ENCODE measurements around the gene GGT6. TPM values are rescaled to one million over a fixed set of nuclear protein-coding genes. Genes with fewer than 3 reads are reported as not detected.

The GGT6 gene
- total RNA-seq, 1 experiment from 2014 or later: not detected

DNA sequence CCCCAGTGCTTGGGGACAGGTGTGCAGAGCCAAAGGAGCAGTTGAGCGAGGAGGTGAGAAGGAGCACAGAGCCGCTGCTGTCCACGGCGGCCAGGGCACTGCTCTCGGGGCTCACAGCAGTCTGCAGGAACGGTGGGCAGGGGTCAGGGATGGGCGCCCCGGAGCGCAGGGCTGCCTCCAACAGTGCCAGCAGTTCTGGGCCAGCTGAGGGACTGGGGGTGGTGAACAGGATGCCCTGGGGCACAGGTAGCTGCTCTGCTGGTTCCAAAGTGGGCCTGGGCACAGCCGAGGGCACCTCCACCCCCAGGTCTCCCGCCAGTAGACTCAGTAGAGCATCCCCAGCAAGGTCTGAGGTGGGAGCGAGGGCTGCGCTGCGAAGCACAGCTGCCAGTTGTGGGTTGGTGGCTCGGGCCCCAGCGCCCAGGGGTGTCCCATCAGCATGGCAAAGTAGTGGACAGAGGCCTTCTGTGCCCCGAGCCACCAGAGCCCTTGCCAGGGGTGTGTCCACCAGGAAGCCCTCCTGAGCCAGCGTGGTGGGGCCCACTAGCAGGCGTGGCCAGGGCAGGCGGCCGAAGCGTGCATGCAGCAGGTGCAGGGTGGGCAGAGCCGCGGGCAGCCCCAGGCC lies 1.9 kb downstream of the GGT6 start:
- BruUV-seq (replicated peaks): no TSS peak
- Histone ChIP-seq H3K9ac (ENCODE audit: low read length) (no peak overlapping the region), H3K4me2 (ENCODE audit: low read length) (no peak overlapping the region), H3K4me1 (ENCODE audit: insufficient read depth, low read length) (peaks cover 5% of the 10 kb centered on the region; the same call in 1 of the 2 replicates), H4K20me1 (ENCODE audit: low read length) (no peaks in the 10 kb centered on the region), H3K4me3 (ENCODE audit: low read length) (no peak overlapping the region), H3K27ac (ENCODE audit: low read length) (no peak overlapping the region), H3K79me2 (ENCODE audit: low read length) (peaks cover 17% of the 10 kb centered on the region), H3K9me3 (ENCODE audit: low read length) (no peaks in the 10 kb centered on the region), H3K9me2 (replicated peaks; ENCODE audit: low read length) (no peaks in the 10 kb centered on the region), H3F3A (ENCODE audit: low read length, unreplicated experiment) (no peaks in the 10 kb centered on the region), H3K27me3 (ENCODE audit: low read length) (no peaks in the 10 kb centered on the region), H2AFZ (ENCODE audit: low read length) (no peak overlapping the region), H3K36me3 (ENCODE audit: low read depth, low read length) (peaks cover 3% of the 10 kb centered on the region; the same call in 1 of the 2 replicates)
- ChIA-PET POLR2A (ENCODE audit: unreplicated experiment) (no interaction called here), CTCF (no interaction called here)
- no peak for ATAC-seq
- intact Hi-C loops (cut with micrococcal nuclease): no loop called here
- no peak for DNase-seq
- no peak for TF ChIP-seq EZH2 (IDR thresholded peaks at IDR 0.05; ENCODE audit: low read length, unreplicated experiment)
- no peak for TF ChIP-seq EZH2phosphoT487 (IDR thresholded peaks at IDR 0.05; ENCODE audit: borderline replicate concordance, low read length)
- TF ChIP-seq, protein P1, sequence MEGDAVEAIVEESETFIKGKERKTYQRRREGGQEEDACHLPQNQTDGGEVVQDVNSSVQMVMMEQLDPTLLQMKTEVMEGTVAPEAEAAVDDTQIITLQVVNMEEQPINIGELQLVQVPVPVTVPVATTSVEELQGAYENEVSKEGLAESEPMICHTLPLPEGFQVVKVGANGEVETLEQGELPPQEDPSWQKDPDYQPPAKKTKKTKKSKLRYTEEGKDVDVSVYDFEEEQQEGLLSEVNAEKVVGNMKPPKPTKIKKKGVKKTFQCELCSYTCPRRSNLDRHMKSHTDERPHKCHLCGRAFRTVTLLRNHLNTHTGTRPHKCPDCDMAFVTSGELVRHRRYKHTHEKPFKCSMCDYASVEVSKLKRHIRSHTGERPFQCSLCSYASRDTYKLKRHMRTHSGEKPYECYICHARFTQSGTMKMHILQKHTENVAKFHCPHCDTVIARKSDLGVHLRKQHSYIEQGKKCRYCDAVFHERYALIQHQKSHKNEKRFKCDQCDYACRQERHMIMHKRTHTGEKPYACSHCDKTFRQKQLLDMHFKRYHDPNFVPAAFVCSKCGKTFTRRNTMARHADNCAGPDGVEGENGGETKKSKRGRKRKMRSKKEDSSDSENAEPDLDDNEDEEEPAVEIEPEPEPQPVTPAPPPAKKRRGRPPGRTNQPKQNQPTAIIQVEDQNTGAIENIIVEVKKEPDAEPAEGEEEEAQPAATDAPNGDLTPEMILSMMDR (conservative IDR thresholded peaks at IDR 0.05; ENCODE audit: low read depth, low read length): no peak

DNA sequence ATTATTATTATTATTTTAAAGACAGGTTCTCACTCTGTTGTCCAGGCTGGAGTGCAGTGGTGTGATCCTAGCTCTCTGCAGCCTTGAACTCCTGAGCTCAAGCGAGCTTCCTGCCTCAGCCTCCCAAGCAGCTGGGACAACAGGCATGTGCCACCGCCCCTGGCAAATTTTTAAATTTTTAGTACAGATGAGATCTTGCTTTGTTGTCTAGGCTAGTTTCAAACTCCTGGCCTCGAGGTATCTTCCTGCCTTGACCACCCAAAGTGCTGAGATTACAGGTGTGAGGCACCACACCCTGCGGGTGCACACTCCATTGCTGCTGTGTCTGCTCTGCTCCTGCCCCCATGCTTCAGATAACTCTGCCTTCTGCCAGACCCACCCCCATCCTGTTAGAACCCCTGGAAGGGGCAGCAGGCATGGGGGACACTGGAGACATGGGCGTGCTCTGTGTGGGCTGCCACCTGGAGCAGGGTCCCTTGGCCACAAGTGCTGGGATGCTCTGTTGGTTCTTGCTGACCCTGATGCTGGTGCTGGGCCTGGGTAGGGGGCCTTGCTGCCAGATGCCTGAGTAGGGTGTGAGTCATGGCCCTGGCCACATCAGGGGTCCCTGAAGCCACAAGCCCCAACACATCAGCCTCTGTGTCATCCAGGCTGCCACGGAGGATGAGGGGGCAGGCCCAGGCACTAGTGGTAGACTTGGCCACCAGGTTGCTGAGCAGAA lies 2.6 kb downstream of the GGT6 start:
- Histone ChIP-seq H3K9ac (ENCODE audit: low read length) (no peak overlapping the region), H3K4me1 (ENCODE audit: insufficient read depth, low read length) (peaks cover 9% of the 10 kb centered on the region; the same call in 1 of the 2 replicates), H3K4me2 (ENCODE audit: low read length) (no peak overlapping the region), H3K79me2 (ENCODE audit: low read length) (peaks cover 24% of the 10 kb centered on the region), H3K36me3 (ENCODE audit: low read depth, low read length) (peaks cover 9% of the 10 kb centered on the region; the same call in 1 of the 2 replicates), H3K9me3 (ENCODE audit: low read length) (no peaks in the 10 kb centered on the region), H3K9me2 (replicated peaks; ENCODE audit: low read length) (no peaks in the 10 kb centered on the region), H3K27me3 (ENCODE audit: low read length) (no peaks in the 10 kb centered on the region), H3K4me3 (ENCODE audit: low read length) (no peak overlapping the region), H2AFZ (ENCODE audit: low read length) (no peak overlapping the region), H4K20me1 (ENCODE audit: low read length) (no peaks in the 10 kb centered on the region), H3K27ac (ENCODE audit: low read length) (no peak overlapping the region), H3F3A (ENCODE audit: low read length, unreplicated experiment) (no peaks in the 10 kb centered on the region)
- intact Hi-C loops (cut with micrococcal nuclease): no loop called here
- ChIA-PET CTCF (no interaction called here), POLR2A (ENCODE audit: unreplicated experiment) (no interaction called here)
- no peak for TF ChIP-seq EZH2phosphoT487 (IDR thresholded peaks at IDR 0.05; ENCODE audit: borderline replicate concordance, low read length)
- TF ChIP-seq EZH2 (IDR thresholded peaks at IDR 0.05; ENCODE audit: low read length, unreplicated experiment): no peak
- TF ChIP-seq, protein P1 (conservative IDR thresholded peaks at IDR 0.05; ENCODE audit: low read depth, low read length): no peak
- BruUV-seq (replicated peaks): no TSS peak
- ATAC-seq (no peak), DNase-seq (no peak)

DNA sequence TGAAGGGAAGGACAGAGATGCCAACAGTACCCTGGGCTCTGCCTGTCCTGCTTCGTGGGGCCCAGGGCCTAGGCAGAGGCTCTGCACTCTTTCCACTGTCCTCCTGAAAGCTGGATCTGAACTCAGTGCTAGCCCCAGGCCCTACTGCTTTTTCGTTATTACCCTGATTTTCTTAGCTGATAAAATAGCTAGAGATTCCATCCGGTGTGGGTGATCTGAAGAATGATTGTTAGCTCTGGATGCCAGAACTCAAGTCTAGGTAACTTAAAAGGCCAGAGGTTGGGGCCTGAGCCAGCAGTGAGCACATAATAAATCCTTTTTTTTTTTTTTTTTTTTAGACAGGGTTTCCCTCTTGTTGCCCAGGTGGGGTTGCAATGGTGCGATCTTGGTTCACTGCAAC lies 3.4 kb downstream of the GGT6 start:
- no peaks in the 10 kb centered on the region for H3F3A ChIP-seq (ENCODE audit: low read length, unreplicated experiment)
- H3K9me3 ChIP-seq (ENCODE audit: low read length): no peaks in the 10 kb centered on the region
- intact Hi-C loops (cut with micrococcal nuclease): no loop called here
- no peak overlapping the region for H3K27ac ChIP-seq (ENCODE audit: low read length)
- H3K4me1 ChIP-seq (ENCODE audit: insufficient read depth, low read length): peaks cover 9% of the 10 kb centered on the region; the same call in 1 of the 2 replicates
- peaks cover 15% of the 10 kb centered on the region; the same call in 1 of the 2 replicates for H3K36me3 ChIP-seq (ENCODE audit: low read depth, low read length)
- no peaks in the 10 kb centered on the region for H4K20me1 ChIP-seq (ENCODE audit: low read length)
- H3K4me3 ChIP-seq (ENCODE audit: low read length): no peak overlapping the region
- no peak overlapping the region for H3K9ac ChIP-seq (ENCODE audit: low read length)
- no peak for ATAC-seq
- POLR2A ChIA-PET (ENCODE audit: unreplicated experiment): no interaction called here
- no TSS peak for BruUV-seq (replicated peaks)
- CTCF ChIA-PET: no interaction called here
- H3K9me2 ChIP-seq (replicated peaks; ENCODE audit: low read length): no peaks in the 10 kb centered on the region
- no peak overlapping the region for H3K4me2 ChIP-seq (ENCODE audit: low read length)
- no peaks in the 10 kb centered on the region for H3K27me3 ChIP-seq (ENCODE audit: low read length)
- H3K79me2 ChIP-seq (ENCODE audit: low read length): peaks cover 32% of the 10 kb centered on the region
- no peak for TF ChIP-seq EZH2 (IDR thresholded peaks at IDR 0.05; ENCODE audit: low read length, unreplicated experiment)
- TF ChIP-seq, protein P1 (conservative IDR thresholded peaks at IDR 0.05; ENCODE audit: low read depth, low read length): no peak
- DNase-seq: no peak
- H2AFZ ChIP-seq (ENCODE audit: low read length): no peak overlapping the region

Data from PC-3 (cell line).